GM18907 (cell line): Measurements from ENCODE around the gene AADAT.

Source experiments
- ATAC-seq: cut with Tn5 transposase; IDR thresholded peaks from one replicate; pipeline ENCODE4 v1.9.1; 2021; ENCODE audit warnings: mild to moderate bottlenecking, moderate library complexity; ENCODE audit not compliant: unreplicated experiment

Gene AADAT

DNA sequence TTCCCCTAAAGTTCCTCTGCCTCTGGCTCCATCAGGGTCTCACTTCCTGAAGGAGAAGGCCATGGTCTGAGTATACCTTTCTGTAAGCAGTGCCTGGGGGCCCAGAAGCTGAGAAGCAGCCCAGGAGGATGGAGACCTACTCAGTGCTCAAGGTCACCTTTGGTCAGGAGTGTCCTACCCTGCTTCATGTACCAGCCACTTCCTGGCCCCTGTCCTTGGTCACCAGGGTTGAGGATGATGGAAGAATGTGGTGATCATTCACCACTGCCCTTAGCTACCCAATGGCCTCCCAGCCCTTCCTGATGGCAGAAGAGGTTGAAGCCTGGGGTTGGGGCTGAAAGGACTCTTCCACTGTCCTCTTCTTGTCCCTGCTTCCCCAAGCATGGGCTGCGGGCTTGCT, 54.5 kb downstream of the AADAT start:
- ATAC-seq: no peak

DNA sequence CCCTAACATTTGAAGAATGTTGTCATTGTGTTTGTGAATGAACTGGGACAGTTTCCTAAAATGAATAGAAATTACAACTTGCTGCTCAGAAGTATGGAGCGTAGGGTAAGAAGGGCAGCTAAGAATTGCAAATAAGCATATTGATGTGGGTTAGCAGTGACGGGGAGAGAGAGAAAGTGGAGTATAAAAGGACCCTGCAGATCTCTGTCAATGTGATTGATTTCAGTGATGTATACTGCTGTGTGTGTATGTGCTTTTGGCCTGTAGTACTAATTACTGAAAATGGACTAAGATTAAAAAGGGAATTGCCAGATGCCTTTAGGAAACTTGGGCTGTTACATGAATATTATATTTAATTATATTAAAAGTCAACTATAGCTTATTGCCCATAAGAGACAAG, 55.8 kb downstream of the AADAT start:
- ATAC-seq: no peak

DNA sequence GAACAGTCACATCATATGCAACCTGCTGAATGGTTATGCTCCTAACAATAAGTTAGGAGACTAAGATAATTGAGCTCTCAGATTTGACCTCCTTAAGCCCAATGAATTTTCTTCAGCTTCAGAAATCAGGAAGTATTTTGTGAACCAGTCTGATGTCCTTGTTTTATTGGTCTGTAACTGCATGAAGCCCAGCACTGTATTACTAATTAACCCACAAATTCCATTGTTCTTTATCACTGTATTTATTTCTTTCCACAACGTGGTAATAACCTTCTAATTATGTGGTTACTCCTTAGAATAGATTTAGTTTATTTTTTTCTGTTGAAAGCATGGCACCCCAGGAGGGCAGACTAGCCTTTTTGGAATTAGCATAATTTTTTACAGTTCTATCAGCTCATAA, 59.6 kb downstream of the AADAT start:
- ATAC-seq: no peak

DNA sequence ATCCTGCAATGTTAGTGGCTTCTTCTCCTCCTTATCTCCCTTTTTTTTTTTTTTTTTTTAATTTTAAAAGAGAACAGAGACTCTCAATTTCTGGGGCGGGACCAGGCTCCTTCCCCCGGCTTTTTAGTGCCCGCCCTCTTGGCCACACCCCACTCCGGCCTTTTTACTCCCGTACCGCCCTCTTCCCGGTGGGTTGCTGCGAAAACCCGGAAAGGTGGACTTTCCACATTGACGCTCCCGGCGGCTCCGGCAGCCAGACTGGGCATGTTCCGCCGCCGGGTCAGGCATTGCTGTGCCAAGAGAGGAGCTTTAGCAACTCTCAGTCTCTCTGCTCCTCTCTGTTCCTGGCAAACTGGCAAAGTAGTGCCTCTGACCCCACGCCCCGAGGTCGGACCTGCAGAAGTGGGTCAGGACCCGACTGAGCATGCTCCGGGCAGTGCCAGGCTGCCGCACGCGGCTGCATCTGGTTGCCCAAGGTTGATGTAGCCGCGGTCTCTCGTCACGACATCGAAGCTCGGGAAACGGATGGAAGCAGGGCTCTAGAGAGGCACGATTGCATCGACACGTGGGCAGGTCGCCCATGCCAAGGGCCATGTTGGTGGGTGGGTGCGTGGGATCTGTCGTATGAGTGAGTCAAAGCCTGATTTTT, 62.5 kb downstream of the AADAT start:
- ATAC-seq: peak; percentile 83

DNA sequence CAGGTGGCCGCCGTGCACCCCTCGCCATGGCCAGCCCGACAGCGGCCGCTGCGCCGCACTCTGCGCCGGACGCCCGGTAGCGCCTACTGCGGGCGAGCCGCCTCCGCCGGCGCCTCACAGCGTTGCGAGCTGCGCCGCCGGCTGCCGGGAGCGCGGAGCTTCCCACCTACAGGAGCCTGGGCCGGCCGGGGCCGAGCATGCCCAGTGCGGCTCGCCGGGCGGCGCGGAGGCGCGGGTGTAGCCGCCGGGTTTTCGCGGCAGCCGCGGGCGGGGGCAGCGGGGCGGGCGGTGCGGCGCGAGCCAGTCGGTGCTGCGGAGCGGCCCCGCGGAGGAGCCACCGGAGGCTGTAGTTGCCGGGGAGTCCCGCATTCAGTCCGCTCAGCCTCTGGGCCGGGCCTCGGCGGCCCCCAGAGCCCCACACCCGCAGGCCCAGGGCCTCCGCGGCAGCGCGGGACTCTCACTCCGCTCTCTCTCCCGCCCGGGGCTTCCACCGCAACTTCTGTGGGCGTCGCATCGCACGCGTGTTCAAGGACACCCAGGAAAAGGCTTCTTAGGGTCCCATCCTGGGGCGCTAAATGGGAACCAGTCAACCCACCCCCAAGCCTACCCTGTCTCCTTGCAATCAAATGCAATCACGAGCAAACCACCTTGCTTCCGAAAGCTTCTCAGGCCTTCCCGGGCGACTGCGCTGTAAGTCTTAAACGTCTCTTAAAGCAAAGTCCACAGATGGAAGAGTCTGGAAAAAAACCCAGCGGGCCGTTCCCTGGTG, 63.3 kb downstream of the AADAT start, which contains the start of gene MFAP3L:
TSS of gene MFAP3L (minus strand) at position 143 of the 769 bp plus-strand sequence. CDS start 20,518 bp downstream, outside the sequence.
- ATAC-seq: peak; percentile 87

DNA sequence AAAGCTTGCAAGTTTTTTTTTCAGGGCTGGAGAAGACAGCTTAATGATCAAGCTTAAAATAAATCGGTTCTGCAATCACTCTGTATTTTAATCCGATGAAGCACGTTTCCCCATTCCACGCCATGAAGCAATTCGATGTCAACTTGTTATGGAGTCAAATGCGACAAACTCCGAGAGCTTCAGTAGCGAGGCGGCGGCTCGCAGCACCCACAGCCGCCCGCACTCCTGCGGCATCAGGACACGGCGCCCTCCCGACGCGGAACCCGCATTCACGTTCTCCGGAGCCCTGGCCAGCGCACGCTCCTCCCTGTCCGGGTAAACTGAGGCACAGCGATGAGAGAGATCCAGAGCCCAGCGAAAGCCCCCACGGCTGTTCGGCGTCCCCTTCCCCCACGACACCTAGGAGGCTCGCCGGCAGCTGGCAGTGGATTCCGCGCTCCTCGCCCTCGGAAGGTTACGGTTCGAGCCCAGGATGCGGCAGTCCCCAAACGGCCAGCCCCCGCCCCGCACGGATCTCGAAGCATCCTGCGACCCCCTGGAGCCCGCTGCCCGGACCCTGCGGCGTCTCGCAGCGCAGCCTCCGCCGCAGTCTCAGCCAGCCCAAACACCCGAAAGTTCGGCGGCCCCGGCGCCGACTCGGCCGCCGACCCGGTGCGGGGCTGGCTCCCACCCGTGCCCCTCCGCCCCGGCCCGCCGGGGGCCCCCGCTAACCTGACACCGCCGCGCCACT, 64.1 kb downstream of the AADAT start:
- no peak for ATAC-seq

DNA sequence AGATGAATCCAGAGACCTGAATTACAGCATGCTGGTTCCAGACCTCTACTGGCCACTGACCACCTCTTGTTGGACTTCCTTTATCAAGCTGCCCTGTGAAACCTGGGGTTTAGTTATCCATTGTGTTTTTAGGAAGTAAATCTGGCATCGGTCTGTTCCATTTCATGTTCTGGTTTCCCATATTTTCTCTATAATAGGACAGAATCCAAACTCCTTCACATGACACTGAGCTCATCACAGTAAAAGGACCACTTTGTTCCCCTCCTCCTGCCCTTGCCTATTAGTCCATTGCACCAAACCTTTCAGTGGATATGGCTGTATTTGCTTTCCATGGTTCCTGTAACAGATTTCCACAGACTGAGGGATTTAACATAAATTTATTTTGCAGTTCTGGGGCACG, 67.5 kb downstream of the AADAT start:
- no peak for ATAC-seq

DNA sequence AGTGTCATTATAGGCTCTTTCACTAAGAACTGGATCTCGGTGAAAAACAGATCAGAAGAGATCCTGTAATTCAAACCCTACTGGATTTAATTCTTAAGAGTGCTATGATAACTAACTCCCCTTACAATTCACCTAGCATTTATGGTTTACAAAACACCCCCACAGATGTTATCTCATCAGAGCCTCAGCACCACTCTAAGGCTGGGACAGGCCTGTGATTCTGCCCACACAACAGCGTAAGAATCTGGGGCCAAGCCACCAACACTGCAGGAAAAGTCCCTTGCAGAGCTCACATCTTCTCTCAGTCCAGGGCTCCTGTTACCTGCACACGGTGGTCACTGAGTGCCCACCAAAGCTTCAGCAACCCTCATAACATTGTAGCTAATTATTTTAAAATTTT, 72.5 kb downstream of the AADAT start:
- ATAC-seq: no peak

DNA sequence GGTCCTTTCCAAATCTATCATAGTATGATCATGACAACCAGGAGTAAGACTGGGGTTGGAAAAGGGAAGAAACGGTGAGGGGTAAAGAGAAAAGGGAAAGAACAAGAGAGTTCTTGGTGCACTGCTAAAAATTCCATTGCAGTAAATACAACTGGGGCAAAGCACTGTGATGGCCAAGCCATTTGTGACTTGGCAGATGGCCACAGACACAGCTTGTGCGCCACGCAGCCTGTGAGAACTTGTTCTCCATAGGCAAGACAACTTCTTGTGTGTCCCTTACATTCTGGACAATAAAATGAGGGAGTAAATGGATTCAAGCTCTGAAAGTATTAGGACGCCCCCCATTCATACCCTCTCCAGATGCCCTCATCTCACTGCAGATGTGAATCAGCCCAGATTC, 74.5 kb downstream of the AADAT start:
- no peak for ATAC-seq

DNA sequence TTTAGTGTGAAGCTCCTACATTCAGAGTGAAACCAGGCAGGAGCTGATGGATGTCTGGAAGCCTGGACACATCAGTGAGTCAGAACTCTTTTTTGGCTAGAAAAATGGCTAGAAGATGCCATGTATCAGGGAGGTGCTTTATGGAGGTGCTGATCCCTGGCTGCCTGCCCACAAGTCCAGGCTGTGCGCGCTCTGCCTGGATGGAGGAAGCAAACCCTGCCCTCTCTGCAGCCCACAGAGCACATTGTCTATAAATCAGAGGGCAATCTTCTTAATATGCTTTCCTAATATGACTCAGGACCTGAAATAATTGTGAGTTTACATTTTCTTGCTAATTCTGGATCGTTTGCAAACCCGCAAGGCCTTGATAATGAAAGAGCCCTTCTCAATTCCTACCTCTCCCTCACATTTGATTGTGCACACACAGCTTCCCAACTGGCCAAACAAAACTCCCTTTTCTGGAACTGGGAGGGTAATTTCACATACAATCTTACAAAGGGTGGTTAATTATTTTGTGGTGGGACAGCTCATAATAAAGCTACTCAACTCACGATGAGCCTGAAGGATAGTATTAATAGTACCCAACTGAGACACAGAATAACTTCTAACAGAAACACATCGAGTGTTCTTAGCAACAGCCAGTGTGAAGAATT, 75.3 kb downstream of the AADAT start:
- no peak for ATAC-seq

DNA sequence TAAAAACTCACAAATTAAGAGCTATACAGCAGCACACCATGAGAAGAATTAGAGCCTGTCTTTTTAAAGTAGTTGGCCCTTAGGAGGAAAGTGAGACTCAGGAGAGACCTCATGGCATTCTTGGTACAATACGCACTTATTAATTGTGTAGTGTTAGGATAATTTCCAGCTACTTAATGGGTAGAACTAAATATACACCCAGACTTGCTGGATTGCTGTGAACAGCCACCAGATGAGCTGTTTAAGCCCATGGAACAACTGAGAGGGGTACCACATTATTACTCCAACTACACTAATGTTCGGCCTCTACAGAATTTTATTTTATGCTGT, 77.2 kb downstream of the AADAT start:
- no peak for ATAC-seq

DNA sequence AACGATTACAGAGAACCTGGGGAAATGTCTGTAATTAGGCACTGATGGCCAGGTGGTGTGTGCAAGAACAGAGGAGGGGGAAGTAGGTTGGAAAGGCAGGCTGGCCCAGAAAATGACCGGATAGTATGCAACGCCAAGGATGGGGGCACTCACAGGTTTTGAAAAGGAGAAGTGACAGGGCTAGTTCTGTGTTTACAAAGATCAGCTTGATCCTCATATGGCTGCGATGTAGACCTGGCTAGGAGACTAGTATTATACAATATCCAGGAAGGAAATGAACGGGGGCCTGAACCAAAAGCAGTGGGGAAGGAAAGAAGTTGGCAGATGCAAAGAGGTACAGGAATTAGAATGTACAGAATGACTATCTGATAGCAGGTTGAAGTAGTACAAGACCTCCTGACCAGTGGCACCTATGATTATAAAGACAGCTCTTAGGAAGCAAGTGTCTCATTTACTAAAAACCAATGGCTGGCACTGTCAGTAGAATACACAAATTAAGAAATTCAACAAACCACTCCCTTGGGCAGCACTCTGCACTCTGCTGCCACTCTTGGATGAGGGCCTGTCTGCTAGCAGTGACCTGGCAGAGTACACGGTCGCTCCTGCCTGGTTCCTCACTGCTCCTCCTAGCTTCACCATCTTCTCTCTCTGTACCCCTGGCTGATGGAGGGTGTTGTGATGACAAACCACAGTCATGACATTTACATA, 77.7 kb downstream of the AADAT start:
- no peak for ATAC-seq
